DMS114 treated with DMSO at 0.1 percent for 48 hours (cell line): ENCODE measurements around the gene KANSL1.

Source experiments
- DNase-seq: peaks from one replicate; lab custom pipeline; 2025; ENCODE audit not compliant: unreplicated experiment; lab: John Stamatoyannopoulos, UW

The KANSL1 gene

DNA sequence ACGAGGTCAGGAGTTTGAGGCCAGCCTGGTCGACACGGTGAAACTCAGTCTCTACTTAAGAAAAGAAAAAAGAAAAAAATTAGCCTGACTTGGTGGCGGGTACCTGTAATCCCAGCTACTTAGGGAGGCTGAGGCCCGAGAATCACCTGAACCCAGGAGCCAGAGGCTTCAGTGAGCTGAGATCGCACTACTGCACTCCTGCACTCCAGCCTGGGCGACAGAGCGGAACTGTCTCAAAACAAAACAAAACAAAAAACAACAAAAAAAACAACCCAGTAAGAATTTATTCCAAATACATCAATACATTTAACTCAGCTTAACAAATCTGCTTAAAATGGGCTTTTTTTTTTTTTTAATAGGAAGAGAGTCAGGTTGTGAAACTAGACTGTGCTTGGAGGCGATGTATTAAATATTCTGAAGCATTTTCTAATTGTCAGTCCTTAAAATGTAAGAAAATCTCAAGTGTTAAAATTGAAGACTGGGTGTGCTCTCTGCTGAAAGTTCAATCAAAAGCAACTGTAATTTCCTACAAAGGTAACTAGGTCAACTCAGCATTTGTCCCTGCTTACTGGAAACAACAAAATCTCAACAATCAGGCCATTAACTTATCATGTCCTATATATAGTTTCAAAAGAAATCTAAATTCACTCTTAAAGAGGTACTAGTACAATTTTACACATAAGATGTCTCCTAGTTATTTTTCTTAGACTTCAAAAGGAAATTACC is 23.2 kb downstream of the KANSL1 start:
- DNase-seq: no peak

DNA sequence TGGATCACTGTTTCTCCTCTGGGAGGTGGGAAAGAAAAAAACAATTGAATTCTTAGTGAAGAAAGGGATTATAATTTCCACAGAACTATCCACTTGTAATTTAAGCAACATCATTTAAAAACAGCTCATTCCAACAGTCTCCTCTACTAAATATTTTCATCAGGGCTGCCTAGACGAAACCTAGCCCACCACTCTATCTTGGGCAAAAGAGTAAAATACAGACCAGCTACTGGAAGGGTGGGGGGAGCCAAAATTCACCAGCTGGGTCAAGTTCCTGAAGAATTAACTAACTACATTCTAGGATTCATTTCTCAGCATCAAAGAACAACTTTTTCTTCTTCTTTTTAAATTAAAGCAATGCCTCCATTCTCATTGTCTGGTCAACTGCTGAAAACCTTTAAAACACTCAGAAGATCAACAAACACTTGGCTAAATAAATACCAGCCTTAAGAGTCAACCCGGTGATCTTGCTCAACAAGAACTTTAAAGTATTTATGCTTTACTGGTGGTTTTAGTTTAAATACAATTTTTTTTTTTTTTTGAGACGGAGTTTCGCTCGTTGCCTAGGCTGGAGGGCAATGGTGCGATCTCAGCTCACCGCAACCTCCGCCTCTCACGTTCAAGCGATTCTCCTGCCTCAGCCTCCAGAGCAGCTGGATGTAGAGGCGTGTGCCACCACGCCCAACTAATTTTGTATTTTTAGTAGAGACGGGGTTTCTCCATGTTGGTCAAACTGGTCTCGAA is 25.2 kb downstream of the KANSL1 start:
- DNase-seq: no peak

DNA sequence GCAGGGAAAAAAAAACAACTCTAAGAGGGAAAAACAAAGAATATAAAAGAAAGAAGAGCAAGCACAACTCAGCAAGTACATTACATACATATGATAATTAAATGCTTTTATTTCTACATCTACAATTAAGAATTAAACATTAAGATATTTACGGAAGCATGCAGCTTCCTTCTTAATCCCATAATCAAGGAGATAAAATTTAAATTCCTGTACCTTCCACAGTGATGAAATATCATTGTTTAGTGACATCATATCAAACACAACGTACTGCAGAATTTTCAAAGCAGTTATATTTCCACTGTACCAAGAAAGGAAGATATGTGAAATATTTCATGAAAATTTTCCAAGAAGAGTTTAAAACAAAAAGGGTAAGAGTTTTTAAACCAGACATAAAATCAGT is 26.0 kb downstream of the KANSL1 start:
- DNase-seq: no peak

DNA sequence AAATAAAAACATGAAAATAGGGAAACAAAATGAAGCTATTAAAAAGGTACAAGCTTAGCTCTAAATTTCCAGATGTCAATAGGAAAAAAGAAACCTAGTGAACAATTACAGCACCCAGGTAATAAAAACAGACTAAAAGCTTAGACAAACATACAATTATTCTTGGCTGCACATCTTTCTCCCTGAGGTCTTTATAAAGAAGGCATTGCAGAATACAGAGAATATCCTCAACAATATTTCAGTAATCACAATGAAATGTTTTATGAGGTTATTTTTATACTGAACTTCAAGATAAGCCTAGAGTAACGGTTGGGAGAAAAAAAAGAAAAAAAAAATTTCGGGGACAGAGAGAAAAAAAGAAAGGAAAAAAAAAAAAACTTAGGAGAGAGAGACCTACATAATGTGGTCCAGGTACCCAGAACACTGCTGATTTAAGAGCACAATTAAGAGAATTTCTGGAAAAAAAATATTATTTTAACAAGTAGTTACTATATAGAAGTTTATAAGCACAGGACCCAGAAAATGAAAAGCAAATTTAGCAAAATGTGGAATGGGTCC is 26.5 kb downstream of the KANSL1 start:
- no peak for DNase-seq

DNA sequence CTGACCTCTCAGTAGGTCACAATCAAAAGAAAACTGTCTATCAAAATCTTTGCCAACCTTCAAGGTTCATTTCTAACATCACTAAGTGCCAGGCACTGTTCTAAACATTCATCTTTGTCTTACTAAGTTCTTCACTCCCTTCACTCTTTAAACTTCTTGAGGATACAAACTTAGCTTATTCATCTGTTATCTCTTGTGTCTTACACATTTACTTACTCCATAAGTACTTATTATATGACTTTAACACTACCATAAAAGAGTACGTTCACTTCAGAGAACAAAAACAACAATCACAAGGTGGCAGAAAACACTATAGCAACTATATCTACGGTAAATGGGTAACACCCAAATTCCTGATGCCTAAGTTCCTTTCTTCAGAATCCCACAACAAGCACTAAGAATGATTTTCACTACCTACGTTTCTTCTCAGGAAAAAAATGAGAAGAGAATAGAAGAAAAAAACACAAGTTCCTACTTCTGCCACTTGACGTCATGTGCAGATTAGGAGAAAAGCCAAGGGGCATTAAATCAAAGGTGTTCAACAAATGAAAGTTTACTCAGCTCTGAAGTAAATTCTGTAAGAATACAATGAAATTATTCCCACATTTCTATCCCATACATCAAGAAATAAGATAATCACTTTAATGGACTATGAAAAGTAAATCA is 29.2 kb downstream of the KANSL1 start:
- no peak for DNase-seq

DNA sequence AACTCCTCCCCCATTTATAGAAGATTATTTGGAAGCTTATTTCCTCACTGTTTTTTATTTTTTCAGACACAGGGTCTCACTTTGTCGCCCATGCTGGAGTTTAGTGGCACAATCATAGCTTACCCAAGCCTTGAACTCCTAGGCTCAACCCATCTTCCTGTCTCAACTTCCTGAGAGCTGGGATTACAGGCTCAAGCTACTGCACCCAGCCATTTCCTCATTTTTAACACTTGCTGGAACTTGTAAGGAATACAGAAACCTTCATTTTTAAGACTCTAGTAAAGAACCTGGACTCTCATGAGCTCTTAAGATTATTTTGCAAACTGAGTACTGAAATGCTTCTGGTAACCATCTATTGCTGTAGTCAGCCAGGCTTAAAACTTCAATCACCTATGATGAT is 29.9 kb downstream of the KANSL1 start:
- DNase-seq: no peak

DNA sequence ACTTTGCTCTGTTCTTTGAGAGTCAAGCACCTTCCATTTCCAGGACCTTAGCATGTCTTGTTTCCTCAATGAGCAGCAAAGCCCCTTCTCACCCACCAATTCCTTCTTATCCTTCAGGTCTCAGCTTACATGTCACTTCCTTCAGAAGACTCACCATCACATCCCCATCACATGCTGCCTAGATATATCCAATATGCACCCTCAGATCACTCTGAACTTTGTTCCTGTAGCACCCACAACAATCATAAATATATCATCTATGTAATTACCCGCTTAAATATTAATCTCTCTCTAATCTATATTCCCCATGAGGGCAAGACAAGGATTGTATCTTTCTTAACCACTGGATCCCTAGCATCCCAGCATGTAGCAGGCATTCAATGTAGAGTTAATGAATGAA is 30.4 kb downstream of the KANSL1 start:
- DNase-seq: no peak

DNA sequence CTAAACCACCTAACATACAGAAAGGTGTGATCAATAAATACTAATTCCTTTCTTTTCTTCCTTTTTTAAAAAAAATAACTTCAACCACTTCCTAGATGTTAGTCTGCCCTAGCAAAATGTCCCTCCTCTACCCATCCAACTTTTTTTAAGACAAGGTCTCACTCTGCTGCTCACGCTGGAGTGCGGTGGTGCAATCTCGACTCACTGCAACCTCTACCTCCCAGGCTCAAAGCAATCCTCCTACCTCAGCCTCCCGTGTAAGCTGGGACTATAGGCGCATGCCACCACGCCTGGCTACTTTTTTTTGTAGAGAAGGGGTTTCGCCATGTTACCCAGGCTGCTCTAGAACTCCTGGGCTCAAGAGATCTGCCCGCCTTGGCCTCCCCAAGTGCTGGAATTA is 33.1 kb downstream of the KANSL1 start:
- DNase-seq: no peak

DNA sequence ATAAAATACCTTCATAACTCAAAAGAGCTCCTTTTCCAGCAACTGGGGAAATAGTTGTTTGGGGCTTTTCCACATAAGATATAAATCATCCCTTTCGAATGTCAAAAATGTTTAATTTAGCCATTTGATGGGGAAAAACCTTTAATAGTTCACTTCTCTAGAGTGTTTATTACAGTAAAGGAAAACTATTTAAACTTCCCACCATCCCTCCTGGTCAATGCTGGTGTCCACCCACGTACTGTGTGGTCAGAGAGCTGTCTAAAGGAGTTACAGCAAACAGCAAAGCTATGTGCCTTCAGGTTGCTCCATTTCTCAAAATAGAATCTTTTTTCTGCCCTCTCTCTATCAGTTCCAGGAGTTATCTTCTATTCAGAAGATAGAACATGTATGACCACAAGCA is 33.5 kb downstream of the KANSL1 start:
- DNase-seq: no peak

DNA sequence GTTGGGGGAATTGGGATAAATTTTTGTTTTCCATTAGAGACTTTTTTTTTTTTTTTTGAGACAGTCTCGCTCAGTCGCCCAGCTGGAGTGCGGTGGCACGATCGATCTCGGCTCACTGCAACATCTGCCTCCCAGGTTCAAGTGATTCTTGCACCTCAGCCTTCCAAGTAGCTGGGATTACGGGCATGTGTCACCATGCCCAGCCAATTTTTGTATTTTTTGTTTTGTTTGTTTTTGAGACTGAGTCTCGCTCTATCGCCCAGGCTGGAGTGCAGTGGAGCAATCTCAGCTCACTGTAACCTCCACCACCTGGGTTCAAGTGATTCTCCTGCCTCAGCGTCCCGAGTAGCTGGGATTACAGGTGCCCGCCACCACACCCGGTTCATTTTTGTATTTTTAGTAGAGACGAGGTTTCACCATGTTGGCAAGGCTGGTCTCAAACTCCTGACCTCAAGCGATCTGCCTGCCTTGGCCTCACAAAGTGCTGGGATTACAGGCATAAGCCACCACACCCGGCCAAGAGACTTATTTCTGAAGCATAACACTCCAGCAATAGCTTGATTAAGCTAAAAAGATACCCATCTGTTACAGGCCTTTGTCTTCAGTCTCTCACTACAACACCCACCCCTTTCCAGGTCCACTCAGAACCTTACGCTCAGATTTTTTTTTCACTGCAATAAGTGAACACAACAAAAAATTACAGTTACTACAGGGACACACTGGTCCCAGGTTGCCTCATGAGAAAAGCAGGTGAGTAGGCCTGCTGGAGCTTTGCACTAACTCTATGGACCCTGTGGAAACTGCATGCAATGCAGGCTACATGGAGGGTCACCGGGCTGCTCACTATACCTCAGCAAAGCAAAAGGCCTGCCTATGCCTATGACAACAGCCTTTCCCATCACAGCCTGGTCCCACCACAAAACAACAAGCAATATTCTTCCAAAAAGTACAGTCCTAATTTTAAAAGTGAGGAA is 34.6 kb downstream of the KANSL1 start:
- no peak for DNase-seq

DNA sequence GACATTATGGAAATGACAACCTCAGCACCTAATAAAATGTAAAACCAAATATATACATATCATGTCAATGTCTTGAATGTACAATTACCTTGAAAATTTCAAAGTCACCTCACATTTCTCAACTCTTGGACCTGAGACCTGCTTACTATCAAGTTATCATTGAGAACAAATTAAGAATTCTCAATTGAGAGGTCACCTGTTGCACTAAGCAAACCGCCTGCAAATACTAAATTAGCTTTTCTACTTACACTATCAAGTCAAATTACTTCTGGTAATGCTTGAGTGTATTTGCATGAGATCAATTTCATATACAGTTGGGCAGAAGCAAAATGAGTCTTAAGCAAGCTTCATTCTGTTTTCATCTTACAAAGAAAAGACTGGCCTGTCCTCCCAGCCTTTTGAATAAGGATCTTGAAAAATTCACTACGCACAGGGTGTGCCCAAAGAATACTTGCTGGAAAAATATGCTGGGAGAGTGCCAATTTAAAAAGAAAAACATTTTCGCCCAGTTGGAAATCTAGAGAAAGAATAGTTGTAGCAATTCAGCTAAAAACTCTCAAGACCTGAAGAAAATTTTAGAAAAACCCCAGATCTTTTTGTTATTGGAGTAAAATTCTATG is 35.7 kb downstream of the KANSL1 start:
- DNase-seq: no peak

DNA sequence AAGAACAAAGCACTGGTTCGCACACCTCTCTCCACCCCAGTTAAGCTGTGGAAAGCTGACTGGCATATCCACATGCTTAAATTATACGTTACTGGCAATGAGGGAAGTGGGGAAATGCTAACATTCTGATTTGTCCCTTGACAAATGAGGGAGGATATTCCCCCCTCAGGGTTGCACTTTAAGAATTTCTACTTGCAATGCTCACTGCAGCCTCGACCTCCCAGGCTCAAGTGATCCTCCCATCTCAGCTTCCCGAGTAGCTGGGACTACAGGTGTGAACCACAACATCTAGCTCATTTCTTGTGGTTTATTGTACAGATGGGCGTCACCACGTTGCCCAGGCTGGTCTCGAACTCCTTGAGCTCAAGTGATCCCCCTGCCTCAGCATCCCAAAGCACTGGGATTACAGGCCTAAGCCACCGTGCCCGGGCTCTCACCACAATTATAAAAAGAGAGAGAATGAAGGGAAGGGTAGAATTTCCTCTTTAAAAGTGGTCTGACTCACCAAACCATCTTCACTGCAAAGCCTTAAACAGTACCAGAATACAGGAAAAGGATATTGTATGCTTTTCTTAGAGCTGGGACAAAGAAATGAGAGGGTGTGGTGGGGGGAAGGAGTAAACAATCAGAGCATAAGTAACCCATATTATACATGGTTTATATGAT is 38.9 kb downstream of the KANSL1 start:
- no peak for DNase-seq

DNA sequence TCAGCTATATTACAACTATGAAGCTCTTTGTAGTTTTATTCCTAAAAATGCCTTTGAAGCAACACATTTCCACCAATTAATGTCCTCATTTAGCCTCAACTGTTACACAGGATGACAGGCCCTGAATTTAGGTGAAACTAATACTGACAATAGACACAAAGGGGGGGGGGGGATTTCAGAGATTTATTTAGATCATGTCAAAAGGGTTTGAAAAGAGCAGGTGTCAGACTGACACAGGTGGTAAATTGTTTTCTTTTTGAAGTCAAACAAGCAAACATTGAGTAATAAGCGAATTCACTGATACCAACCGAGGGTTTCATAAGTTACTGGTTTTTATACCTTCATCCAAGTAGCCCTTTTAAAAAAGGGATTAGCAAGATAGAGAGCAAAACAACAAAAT is 40.8 kb downstream of the KANSL1 start:
- DNase-seq: no peak

DNA sequence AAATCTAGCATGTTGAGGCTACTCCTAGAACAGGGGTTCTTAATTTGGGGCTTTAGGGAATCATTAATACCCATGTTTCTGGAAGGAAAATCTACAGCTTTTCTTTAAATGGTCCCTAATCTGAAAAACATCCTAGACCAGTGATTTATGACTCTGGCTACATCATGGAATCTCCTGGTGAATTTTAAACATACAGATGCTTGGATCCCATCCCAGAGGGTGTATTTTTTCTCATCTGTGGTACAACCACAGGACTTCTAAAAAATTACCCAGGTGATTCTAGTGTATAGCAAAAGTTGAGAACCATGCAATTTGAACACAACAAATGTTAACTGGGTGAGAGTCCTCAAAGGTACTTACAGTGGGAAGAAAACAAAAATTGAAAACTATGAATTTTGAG is 41.5 kb downstream of the KANSL1 start:
- no peak for DNase-seq

DNA sequence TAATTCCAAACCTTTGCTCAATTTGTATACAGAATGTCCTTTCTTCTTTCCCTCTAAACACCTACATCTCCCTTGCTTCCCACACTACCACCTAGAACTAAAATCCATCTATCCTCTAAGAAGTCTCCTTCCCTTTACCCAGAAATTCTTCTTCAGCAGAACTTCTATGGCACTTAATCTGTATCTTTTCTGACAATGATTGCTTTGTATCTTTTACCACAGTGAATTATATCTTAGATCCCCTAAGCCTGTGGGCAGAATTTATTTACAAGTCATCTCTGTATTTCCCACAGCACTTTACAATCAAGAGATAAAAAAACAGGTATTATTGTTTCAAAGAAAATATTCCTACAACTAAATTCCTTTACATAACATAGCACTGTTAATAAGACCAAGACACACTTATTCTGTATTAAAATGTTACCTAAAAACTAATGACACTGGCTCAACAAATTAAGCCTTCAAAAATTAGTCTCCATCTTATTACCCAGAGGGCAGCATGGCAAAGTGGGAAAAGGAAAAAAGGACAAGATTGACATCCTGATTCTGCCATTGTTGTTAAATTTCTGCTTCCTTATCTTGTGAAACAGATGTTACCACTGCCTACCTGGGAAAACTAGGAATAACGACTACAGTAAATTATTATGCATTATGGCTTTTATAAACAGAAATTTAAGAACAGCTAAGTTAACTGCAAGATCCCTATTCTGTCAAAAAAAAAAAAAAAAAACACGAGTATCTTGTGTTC is 42.8 kb downstream of the KANSL1 start:
- no peak for DNase-seq

DNA sequence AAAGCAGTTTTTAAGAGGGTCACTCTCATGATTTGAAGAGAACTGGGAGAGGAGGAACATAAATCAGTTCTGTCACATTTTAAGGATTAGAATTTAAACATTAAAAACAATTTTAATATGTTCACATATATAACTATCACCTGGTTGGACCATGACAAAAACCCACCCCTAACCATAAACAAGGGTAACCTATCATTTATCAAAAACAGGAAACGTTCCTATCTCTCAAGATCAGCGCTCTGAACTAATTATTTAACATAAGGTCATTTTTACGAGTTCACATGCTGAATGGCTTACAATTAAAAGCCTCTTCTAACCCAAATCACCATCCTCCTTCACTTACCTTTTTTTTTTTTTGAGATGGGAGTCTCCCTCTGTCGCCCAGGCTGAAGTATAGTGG is 45.0 kb downstream of the KANSL1 start:
- DNase-seq: no peak

DNA sequence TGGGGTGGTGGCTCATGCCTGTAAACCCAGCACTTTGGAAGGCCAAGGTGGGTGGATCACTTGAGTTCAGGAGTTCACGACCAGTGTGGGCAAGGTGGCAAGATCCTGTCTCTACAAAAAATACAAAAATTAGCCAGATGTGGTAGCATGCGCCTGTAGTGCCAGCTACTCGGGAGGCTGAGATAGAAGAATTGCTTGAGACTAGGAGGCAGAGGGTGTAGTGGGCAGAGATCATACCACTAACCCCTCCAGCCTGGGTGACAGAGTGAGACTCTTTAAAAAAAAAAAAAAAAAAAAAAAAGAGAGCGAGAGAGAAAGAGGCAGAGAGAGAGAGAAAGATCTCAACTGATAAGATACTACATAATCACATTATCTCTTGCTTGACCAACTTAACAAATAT is 45.9 kb downstream of the KANSL1 start:
- DNase-seq: no peak

DNA sequence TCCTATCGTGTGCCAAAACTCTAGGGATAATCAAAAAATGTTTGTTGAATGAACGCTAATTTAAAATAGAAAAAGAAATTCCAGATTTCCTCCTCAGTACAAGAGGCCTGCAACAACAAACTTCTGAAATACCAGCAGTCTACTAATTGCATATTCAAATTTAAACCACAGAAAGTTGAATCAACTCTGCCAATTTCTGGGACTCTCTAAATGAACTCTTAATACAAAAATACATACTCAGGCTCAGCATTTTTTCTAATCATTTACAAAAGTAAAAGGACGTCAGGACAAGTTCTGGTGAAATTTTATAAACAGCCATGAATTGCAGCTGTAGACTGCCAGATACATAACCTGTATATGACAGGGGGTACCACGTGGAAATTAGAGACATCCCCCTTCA is 49.0 kb downstream of the KANSL1 start:
- DNase-seq: no peak

DNA sequence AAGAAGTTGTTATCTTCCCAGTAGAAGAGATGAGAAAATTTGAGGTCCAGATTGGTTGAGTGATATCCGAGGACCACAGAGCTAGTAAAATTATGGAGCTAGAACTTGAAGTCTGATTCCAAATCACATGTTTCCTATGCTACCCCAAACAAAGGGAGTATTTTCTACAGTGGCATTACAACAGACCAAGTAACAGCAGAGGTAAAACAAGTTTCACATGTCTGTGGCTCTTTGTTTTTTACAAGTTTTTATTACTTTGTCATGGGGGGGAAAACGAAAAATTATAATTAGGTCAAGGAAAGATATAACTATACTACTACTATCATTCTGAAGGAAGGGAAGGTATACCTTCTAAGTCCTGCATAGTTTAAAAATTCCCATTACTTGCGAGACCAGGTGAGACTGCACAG is 49.4 kb downstream of the KANSL1 start:
- no peak for DNase-seq
